Caco-2 (cell line): ENCODE data around the gene PIERCE2. TPM values are rescaled to one million over a fixed set of nuclear protein-coding genes. Genes with fewer than 3 reads are reported as not detected.

ENCODE experiments used
- BruUV-seq: library from RNA; stranded (reverse); fragments of 400-500 nt; replicated peaks from 2 replicates; lab custom pipeline; 2021; lab: Mats Ljungman, UMichigan
- CTCF ChIA-PET: fragments of 300-600 bp; sonication (Branson Sonifier 250); formaldehyde crosslinking; loops from one replicate; lab custom pipeline; 2022; ENCODE audit warnings: antibody characterized with exemption; lab: Charles Lee
- POLR2A ChIA-PET: fragments of 300-600 bp; sonication (Branson Sonifier 250); formaldehyde crosslinking; loops from one replicate; lab custom pipeline; 2022; ENCODE audit warnings: antibody characterized with exemption; lab: Charles Lee
- DNase-seq, 2 experiments: peaks; one replicate each; pipeline versions ENCODE4 v3.0.0 to v3.0.0-alpha.2; 2020 to 2022
- H3K27me3 ChIP-seq: replicated peaks from 2 replicates; pipeline ENCODE4 v1.6.0; 2011; ENCODE audit warnings: low read length; ENCODE audit not compliant: control insufficient read depth, insufficient read depth
- H3K36me3 ChIP-seq: 2 replicates; pipeline ENCODE4 v1.5.1; 2011; ENCODE audit warnings: low read length; ENCODE audit not compliant: control insufficient read depth, insufficient read depth
- H3K4me1 ChIP-seq: fragments of 250-450 bp; sonication (Bioruptor Pico); 2 replicates; pipeline ENCODE4 v1.5.1; 2020; ENCODE audit warnings: mild to moderate bottlenecking
- H3K4me3 ChIP-seq: 2 replicates; pipeline ENCODE4 v1.5.1; 2011; ENCODE audit warnings: low read depth, mild to moderate bottlenecking, control low read depth, low read length
- H3K9me3 ChIP-seq: fragments of 250-450 bp; sonication (Bioruptor Pico); 2 replicates; pipeline ENCODE4 v1.5.1; 2020; ENCODE audit warnings: mild to moderate bottlenecking, moderate library complexity
- H3K27ac Mint-ChIP-seq: one replicate; pipeline ENCODE4 v1.8.0; 2022; ENCODE audit warnings: mixed read lengths; ENCODE audit not compliant: unreplicated experiment
- H3K27me3 Mint-ChIP-seq: one replicate; pipeline ENCODE4 v1.8.0; 2022; ENCODE audit warnings: mixed read lengths; ENCODE audit not compliant: insufficient read depth, unreplicated experiment
- H3K36me3 Mint-ChIP-seq: one replicate; pipeline ENCODE4 v1.8.0; 2022; ENCODE audit warnings: mild to moderate bottlenecking, mixed read lengths; ENCODE audit not compliant: insufficient read depth, unreplicated experiment
- H3K4me1 Mint-ChIP-seq: one replicate; pipeline ENCODE4 v1.8.0; 2022; ENCODE audit warnings: low read depth, mixed read lengths; ENCODE audit not compliant: unreplicated experiment
- H3K4me3 Mint-ChIP-seq: one replicate; pipeline ENCODE4 v1.8.0; 2022; ENCODE audit warnings: mild to moderate bottlenecking, moderate library complexity, mixed read lengths; ENCODE audit not compliant: unreplicated experiment
- H3K9me3 Mint-ChIP-seq: one replicate; pipeline ENCODE4 v1.8.0; 2022; ENCODE audit warnings: mixed read lengths; ENCODE audit not compliant: unreplicated experiment
- intact Hi-C: fragments of 100-400 bp; cut with micrococcal nuclease; formaldehyde crosslinking; loops from one replicate; pipeline ENCODE4 v1.10.0; 2022; ENCODE audit not compliant: unreplicated experiment
- total RNA-seq: library from RNA; stranded (reverse); gene quantifications from 2 replicates; pipeline ENCODE4 v1.2.3, GENCODE V29; 2022
- TF ChIP-seq, protein P1 (sequence below), 2 experiments: fragments of 200-600 bp in 1 of 2; IDR thresholded peaks; 1 replicate in 1 of 2; 2 replicates in 1 of 2; pipeline versions ENCODE4 v1.5.1 to v1.8.0; 2011 to 2022; ENCODE audit warnings: antibody characterized with exemption in 1 of 2, control low read depth in 1 of 2, inconsistent platforms in 1 of 2, low read depth in 1 of 2, low read length in 1 of 2, mild to moderate bottlenecking in 1 of 2, moderate library complexity in 1 of 2; ENCODE audit not compliant: insufficient read depth in 1 of 2, severe bottlenecking in 1 of 2, unreplicated experiment in 1 of 2

The PIERCE2 gene
- total RNA-seq, 1 experiment from 2014 or later = 1.3 TPM

DNA sequence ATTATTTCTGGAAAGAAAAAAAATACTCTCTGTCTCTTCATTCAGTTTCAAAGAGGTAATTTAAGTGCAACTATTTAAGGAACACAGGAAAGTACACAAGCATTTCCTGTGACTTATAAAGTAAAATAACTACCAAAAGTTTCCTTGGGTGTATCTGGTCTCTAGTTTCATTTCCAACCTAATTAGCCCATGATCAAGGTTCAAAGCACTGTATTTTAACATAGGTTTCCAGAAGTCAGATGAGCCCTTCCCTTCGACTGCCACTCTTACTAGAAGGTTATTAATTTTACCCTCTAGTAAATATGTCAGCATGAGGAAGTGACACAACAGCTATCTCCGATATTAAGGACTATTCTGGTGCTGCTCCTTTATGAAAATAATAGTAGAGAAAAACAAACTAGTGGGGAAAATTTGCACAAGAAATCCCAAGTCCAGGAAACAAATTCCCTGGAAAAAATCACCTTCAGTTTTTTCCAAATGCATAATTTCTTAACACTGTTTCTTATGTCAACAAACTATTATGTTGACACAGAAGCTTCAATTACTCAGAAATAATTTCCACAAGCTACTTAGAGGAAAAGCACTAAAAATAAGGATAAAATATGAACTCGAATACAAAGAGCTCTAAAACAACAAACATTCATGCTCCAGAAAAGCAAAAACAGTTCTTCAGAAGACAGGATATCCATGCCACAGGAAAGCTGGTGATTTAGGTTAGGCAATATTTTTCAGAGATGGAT is 35.4 kb upstream of the PIERCE2 start:
- H3K27ac Mint-ChIP-seq = no peak overlapping the region
- H3K36me3 ChIP-seq = no peaks in the 10 kb centered on the region; the same call in 1 of the 2 replicates
- peaks cover 12% of the 10 kb centered on the region for H3K4me1 Mint-ChIP-seq
- H3K36me3 Mint-ChIP-seq = peaks cover 6% of the 10 kb centered on the region
- no peak for DNase-seq
- H3K9me3 ChIP-seq = no peaks in the 10 kb centered on the region
- no peak overlapping the region for H3K4me3 ChIP-seq
- no peaks in the 10 kb centered on the region for H3K9me3 Mint-ChIP-seq
- no TSS peak for BruUV-seq
- POLR2A ChIA-PET = no interaction called here
- H3K27me3 ChIP-seq = no peaks in the 10 kb centered on the region
- intact Hi-C loops = no loop called here
- peaks cover 18% of the 10 kb centered on the region for H3K4me1 ChIP-seq
- no peak overlapping the region for H3K4me3 Mint-ChIP-seq
- CTCF ChIA-PET = no interaction called here
- H3K27me3 Mint-ChIP-seq = no peaks in the 10 kb centered on the region
- TF ChIP-seq, protein P1, sequence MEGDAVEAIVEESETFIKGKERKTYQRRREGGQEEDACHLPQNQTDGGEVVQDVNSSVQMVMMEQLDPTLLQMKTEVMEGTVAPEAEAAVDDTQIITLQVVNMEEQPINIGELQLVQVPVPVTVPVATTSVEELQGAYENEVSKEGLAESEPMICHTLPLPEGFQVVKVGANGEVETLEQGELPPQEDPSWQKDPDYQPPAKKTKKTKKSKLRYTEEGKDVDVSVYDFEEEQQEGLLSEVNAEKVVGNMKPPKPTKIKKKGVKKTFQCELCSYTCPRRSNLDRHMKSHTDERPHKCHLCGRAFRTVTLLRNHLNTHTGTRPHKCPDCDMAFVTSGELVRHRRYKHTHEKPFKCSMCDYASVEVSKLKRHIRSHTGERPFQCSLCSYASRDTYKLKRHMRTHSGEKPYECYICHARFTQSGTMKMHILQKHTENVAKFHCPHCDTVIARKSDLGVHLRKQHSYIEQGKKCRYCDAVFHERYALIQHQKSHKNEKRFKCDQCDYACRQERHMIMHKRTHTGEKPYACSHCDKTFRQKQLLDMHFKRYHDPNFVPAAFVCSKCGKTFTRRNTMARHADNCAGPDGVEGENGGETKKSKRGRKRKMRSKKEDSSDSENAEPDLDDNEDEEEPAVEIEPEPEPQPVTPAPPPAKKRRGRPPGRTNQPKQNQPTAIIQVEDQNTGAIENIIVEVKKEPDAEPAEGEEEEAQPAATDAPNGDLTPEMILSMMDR (IDR thresholded peaks at IDR 0.05; ENCODE audit: insufficient read depth in 1 of 2, low read depth in 1 of 2, low read length in 1 of 2, severe bottlenecking in 1 of 2, unreplicated experiment in 1 of 2) = no peak

DNA sequence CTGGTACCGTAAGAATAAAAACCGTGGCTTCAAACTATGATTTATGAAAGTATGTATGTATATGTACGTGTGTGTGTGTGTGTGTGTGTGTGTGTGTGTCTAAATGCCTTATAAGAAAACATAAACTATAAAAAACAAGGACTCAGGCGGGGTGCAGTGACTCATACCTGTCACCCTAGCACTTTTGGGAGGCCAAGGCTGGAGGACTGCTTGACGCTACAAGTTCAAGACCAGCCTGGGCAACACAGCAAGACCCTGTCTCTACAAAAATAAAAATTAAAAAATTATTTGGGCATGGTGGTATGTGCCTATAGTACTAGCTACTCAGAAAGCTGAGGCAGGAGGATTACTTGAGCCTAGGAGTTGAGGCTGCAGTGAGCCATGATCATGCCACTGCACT is 29.2 kb upstream of the PIERCE2 start:
- no peak for DNase-seq
- ChIA-PET POLR2A (no interaction called here), CTCF (no interaction called here)
- Mint-ChIP-seq H3K36me3 (peaks cover 6% of the 10 kb centered on the region), H3K4me3 (no peak overlapping the region), H3K27ac (no peak overlapping the region), H3K4me1 (no peaks in the 10 kb centered on the region), H3K27me3 (no peaks in the 10 kb centered on the region), H3K9me3 (no peaks in the 10 kb centered on the region)
- Histone ChIP-seq H3K36me3 (no peaks in the 10 kb centered on the region), H3K27me3 (no peaks in the 10 kb centered on the region), H3K4me1 (no peaks in the 10 kb centered on the region), H3K9me3 (no peaks in the 10 kb centered on the region), H3K4me3 (no peak overlapping the region)
- intact Hi-C loops = no loop called here
- BruUV-seq = no TSS peak
- TF ChIP-seq, protein P1 (IDR thresholded peaks at IDR 0.05; ENCODE audit: insufficient read depth in 1 of 2, low read depth in 1 of 2, low read length in 1 of 2, severe bottlenecking in 1 of 2, unreplicated experiment in 1 of 2) = no peak

DNA sequence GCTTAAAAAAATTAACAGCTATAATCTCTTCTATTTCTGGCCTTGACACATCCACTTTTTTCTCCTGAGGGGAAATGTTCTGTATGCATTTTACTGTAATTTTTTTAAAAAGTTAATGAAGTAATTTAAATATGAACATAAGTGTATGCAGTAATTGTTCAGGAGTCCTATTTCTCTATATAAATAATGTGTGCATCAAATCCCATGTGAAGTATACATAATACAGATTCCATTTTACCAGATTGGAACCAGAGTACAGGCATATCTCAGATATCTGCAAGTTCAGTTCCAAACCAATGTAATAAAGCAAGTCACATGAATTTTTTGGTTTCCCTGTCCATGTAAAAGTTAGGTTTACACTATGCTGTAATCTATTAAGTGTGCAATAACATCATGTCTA is 26.7 kb upstream of the PIERCE2 start:
- CTCF ChIA-PET = no interaction called here
- Histone ChIP-seq H3K36me3 (no peaks in the 10 kb centered on the region), H3K4me3 (no peak overlapping the region), H3K27me3 (no peaks in the 10 kb centered on the region), H3K9me3 (no peaks in the 10 kb centered on the region), H3K4me1 (no peaks in the 10 kb centered on the region)
- Mint-ChIP-seq H3K4me1 (no peaks in the 10 kb centered on the region), H3K4me3 (no peak overlapping the region), H3K36me3 (peaks cover 13% of the 10 kb centered on the region), H3K27ac (no peak overlapping the region), H3K27me3 (no peaks in the 10 kb centered on the region), H3K9me3 (no peaks in the 10 kb centered on the region)
- TF ChIP-seq, protein P1 (IDR thresholded peaks at IDR 0.05; ENCODE audit: insufficient read depth in 1 of 2, low read depth in 1 of 2, low read length in 1 of 2, severe bottlenecking in 1 of 2, unreplicated experiment in 1 of 2) = no peak
- intact Hi-C loops = no loop called here
- no peak for DNase-seq
- POLR2A ChIA-PET = no interaction called here
- BruUV-seq = no TSS peak
